Keratinocyte (primary cell): ENCODE data around the gene CEBPZ.

Experiments used
- CTCF ChIP-seq, 3 experiments: IDR thresholded peaks in 1 of 3; conservative IDR thresholded peaks in 1 of 3; optimal IDR thresholded peaks in 1 of 3; 2 replicates in 2 of 3; 3 replicates in 1 of 3; pipeline versions ENCODE3 to v1.5.1; 2011; ENCODE audit warnings: low read length in 3 of 3, mild to moderate bottlenecking in 3 of 3, moderate library complexity in 2 of 3, control low read depth in 1 of 3, inconsistent platforms in 1 of 3; ENCODE audit not compliant: insufficient read depth in 2 of 3; ENCODE audit errors: extremely low read depth in 1 of 3
- EZH2 ChIP-seq: IDR thresholded peaks from one replicate; pipeline ENCODE4 v1.6.1; 2012; ENCODE audit warnings: inconsistent platforms, mild to moderate bottlenecking, low read length, moderate library complexity

- no peak for TF ChIP-seq CTCF (optimal IDR thresholded peaks at IDR 0.05 in 1 of 3, IDR thresholded peaks at IDR 0.05 in 1 of 3, conservative IDR thresholded peaks at IDR 0.05 in 1 of 3; ENCODE audit: extremely low read depth in 1 of 3, insufficient read depth in 2 of 3, low read length in 3 of 3)
- TF ChIP-seq EZH2 = no peak
Measured at GRCh38 chr2:37224063-37224462, 7.3 kb downstream of the CEBPZ start.
